Measurements from ENCODE around the gene CYP4F8.
"Not testable (repeated sequence)": the region's sequence is repeated elsewhere in the genome, so short reads cannot be mapped to it uniquely, and the experiment has no call there.

CYP4F8 gene

GRCh38 chr19:15644816-15645215 lies 29.8 kb downstream of the CYP4F8 start:
- DNase-seq, result no peak

GRCh38 chr19:15649526-15649925 lies 34.5 kb downstream of the CYP4F8 start:
- no peak for DNase-seq

GRCh38 chr19:15650123-15650522 lies 35.1 kb downstream of the CYP4F8 start:
- not testable (repeated sequence) for DNase-seq

GRCh38 chr19:15651791-15652190 lies 36.8 kb downstream of the CYP4F8 start:
- DNase-seq, result no peak

- no peak for DNase-seq
These were observed 37.7 kb downstream of the CYP4F8 start for GRCh38 chr19:15652559-15653278.

- no peak for DNase-seq
These were observed 41.4 kb downstream of the CYP4F8 start for GRCh38 chr19:15656467-15656866.

- no peak for DNase-seq
These were observed 48.2 kb downstream of the CYP4F8 start for GRCh38 chr19:15663247-15663646.

- no peak for DNase-seq
These were observed 51.2 kb downstream of the CYP4F8 start for GRCh38 chr19:15666186-15666585.

GRCh38 chr19:15666883-15667282 lies 51.9 kb downstream of the CYP4F8 start:
- DNase-seq, result no peak

- DNase-seq, result no peak
These were observed 54.4 kb downstream of the CYP4F8 start for GRCh38 chr19:15669440-15669839.

GRCh38 chr19:15669891-15670290 lies 54.9 kb downstream of the CYP4F8 start:
- DNase-seq, result no peak

GRCh38 chr19:15671237-15671821 lies 56.3 kb downstream of the CYP4F8 start:
- DNase-seq, result no peak

GRCh38 chr19:15671891-15672579 lies 57.0 kb downstream of the CYP4F8 start:
- DNase-seq, result no peak

GRCh38 chr19:15672580-15673175 lies 57.7 kb downstream of the CYP4F8 start, which contains the start of gene CYP4F12:
CYP4F12 (plus strand) TSS chr19:15673087; CDS start chr19:15673530, 443 bp downstream.
- peak; percentile 47 for DNase-seq

GRCh38 chr19:15673176-15673654 lies 58.2 kb downstream of the CYP4F8 start:
- DNase-seq, result no peak

- no peak for DNase-seq
These were observed 60.5 kb downstream of the CYP4F8 start for GRCh38 chr19:15675560-15675959.

- DNase-seq, result no peak
These were observed 64.1 kb downstream of the CYP4F8 start for GRCh38 chr19:15679089-15679488.

GRCh38 chr19:15679865-15680264 lies 64.8 kb downstream of the CYP4F8 start:
- DNase-seq, result not testable (repeated sequence)

Measured in left hindlimb (tissue), 1 donor.